Measurements from ENCODE around the gene SRL. TPM values are rescaled to one million over a fixed set of nuclear protein-coding genes. Genes with fewer than 3 reads are reported as not detected.

The SRL gene
- total and polyA plus RNA-seq, 2 of the 13 experiments (the other 11 are each of a cell fraction or from before 2014, with no cell fraction given) = 0.05 TPM; not detected in 1

- Histone ChIP-seq H3K4me1 (ENCODE audit: insufficient read depth, low read length) (peaks cover 81% of the 10 kb centered on the region), H3K9me3 (ENCODE audit: low read length) (peaks cover 4% of the 10 kb centered on the region; the same call in 1 of the 2 replicates), H3K27me3 (ENCODE audit: control insufficient read depth in 1 of 2, insufficient read depth in 2 of 2, low read length in 2 of 2) (peaks cover 0 to 6% of the 10 kb centered on the region in 2 experiments; a peak in 2 of 5 replicates), H3K4me2 (ENCODE audit: low read depth, low read length) (no peak overlapping the region), H3K79me2 (ENCODE audit: insufficient read depth, low read length) (no peaks in the 10 kb centered on the region), H3K9ac (ENCODE audit: insufficient read depth, low read depth, low read length) (no peak overlapping the region), H3K36me3 (replicated peaks in 1 of 2; ENCODE audit: control insufficient read depth in 1 of 2, insufficient read depth in 2 of 2, low read length in 2 of 2) (no peaks in the 10 kb centered on the region), H2AFZ (ENCODE audit: low read length) (no peak overlapping the region), H3K4me3 (replicated peaks in 1 of 3; ENCODE audit: insufficient read depth in 1 of 3, low read depth in 2 of 3, low read length in 3 of 3) (no peak overlapping the region), H4K20me1 (ENCODE audit: insufficient read depth, low read length) (no peaks in the 10 kb centered on the region), H3K27ac (ENCODE audit: extremely low read length, insufficient read depth, low read length) (no peak overlapping the region)
- ChIA-PET CTCF (ENCODE audit: low intra/inter-chr PET ratio, low total read pairs) (no interaction called here), POLR2A (interaction anchor here (3.0 kb wide), 1 partner anchor 11 kb away, joined by 19 read pairs; the partner anchor contains the start of gene TFAP4)
- DNase-seq (ENCODE audit: low spot score) = no peak
- intact Hi-C loops (cut with micrococcal nuclease; ENCODE audit: unreplicated experiment) = no loop called here
- no peak for TF ChIP-seq POLR2G (IDR thresholded peaks at IDR 0.05; ENCODE audit: low read depth, low read length)
- no peak for TF ChIP-seq ZKSCAN5 (CRISPR knock-in tag; IDR thresholded peaks at IDR 0.05)
- in situ Hi-C loops (cut with HindIII; ENCODE audit: extremely low pct_ligation_motif_present, low pct_unique_long_range_greater_than_20kb) = no loop called here
- WGBS (ENCODE audit: low lambda C conversion rate) = 53% methylated on average over 2 of the region's 2 CpGs
- FAIRE-seq = no peak
- no peak for ATAC-seq
- BruUV-seq (replicated peaks) = no TSS peak
Observed at GRCh38 chr16:4283939-4284338, 42.1 kb upstream of the SRL start.

GRCh38 chr16:4283441-4283840 lies 41.6 kb upstream of the SRL start:
- ChIA-PET POLR2A (interaction anchor here (3.0 kb wide), 1 partner anchor 11 kb away, joined by 19 read pairs; the partner anchor contains the start of gene TFAP4), CTCF (ENCODE audit: low intra/inter-chr PET ratio, low total read pairs) (no interaction called here)
- DNase-seq (ENCODE audit: low spot score) (no peak), FAIRE-seq (no peak), ATAC-seq (no peak)
- 57% methylated on average over 8 of the region's 8 CpGs for WGBS (ENCODE audit: low lambda C conversion rate)
- TF ChIP-seq ZNF768 (CRISPR knock-in tag; IDR thresholded peaks at IDR 0.05) = no peak
- H3K9me3 ChIP-seq (ENCODE audit: low read length) = peaks cover 4% of the 10 kb centered on the region; the same call in 1 of the 2 replicates
- no TSS peak for BruUV-seq (replicated peaks)
- no peaks in the 10 kb centered on the region for H4K20me1 ChIP-seq (ENCODE audit: insufficient read depth, low read length)
- H3K4me2 ChIP-seq (ENCODE audit: low read depth, low read length) = no peak overlapping the region
- no peaks in the 10 kb centered on the region for H3K79me2 ChIP-seq (ENCODE audit: insufficient read depth, low read length)
- in situ Hi-C loops (cut with HindIII; ENCODE audit: extremely low pct_ligation_motif_present, low pct_unique_long_range_greater_than_20kb) = no loop called here
- H3K27me3 ChIP-seq (ENCODE audit: control insufficient read depth in 1 of 2, insufficient read depth in 2 of 2, low read length in 2 of 2) = peaks cover 0 to 6% of the 10 kb centered on the region in 2 experiments; a peak in 2 of 5 replicates
- H3K4me3 ChIP-seq (replicated peaks in 1 of 3; ENCODE audit: insufficient read depth in 1 of 3, low read depth in 2 of 3, low read length in 3 of 3) = no peak overlapping the region
- H3K4me1 ChIP-seq (ENCODE audit: insufficient read depth, low read length) = peaks cover 81% of the 10 kb centered on the region
- intact Hi-C loops (cut with micrococcal nuclease; ENCODE audit: unreplicated experiment) = no loop called here
- no peak overlapping the region for H3K9ac ChIP-seq (ENCODE audit: insufficient read depth, low read depth, low read length)
- no peak overlapping the region for H3K27ac ChIP-seq (ENCODE audit: extremely low read length, insufficient read depth, low read length)
- H3K36me3 ChIP-seq (replicated peaks in 1 of 2; ENCODE audit: control insufficient read depth in 1 of 2, insufficient read depth in 2 of 2, low read length in 2 of 2) = no peaks in the 10 kb centered on the region
- no peak overlapping the region for H2AFZ ChIP-seq (ENCODE audit: low read length)

Measured in HepG2 (cell line).